ENCODE results near the gene SENP2.

- TF ChIP-seq EZH2 (IDR thresholded peaks at IDR 0.05; ENCODE audit: insufficient read depth, poor library complexity, severe bottlenecking): no peak
- no peak for TF ChIP-seq EZH2phosphoT487 (IDR thresholded peaks at IDR 0.05; ENCODE audit: insufficient read depth, low read depth)
Observed at GRCh38 chr3:185651971-185652370, 65.9 kb downstream of the SENP2 start.
